DMS79 treated with DMSO at 0.1 percent for 48 hours (cell line): Measurements from ENCODE around the gene TLE2.
"Not testable (repeated sequence)": the region's sequence is repeated elsewhere in the genome, so short reads cannot be mapped to it uniquely, and the experiment has no call there.

Source experiments
- DNase-seq: peaks from one replicate; lab custom pipeline; 2025; lab: John Stamatoyannopoulos, UW

The TLE2 gene

DNA sequence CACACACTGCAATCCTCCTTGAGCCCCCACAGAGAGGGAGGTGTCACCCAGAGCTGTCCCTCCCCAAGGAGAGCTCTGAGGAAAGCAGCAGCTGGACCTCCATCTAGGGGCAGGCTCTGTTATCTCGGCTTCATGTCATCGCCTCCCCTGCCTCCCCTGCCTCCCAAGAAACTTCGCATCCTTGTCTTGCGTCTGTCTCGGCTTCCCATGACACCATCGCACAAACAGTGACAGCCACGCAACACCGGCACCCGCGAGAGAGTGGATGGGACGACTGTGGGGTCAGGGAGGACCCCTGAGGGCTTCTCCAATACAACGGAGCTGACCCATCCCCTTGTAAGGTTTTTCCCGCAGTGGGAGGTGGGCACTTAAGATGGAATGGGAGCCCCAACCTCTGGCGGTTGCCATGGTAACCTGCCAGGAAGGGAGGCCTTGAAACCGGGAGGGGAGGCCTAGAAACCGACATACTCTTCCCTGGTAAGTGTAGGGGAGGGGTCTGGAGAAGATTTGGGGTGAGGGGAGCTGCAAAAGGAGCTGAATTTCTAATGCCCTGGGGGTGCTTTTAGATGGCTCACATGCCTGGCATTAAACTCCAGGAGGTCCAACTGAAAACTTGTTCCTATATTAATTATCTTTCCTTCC, 16.3 kb downstream of the TLE2 start:
- no peak for DNase-seq

DNA sequence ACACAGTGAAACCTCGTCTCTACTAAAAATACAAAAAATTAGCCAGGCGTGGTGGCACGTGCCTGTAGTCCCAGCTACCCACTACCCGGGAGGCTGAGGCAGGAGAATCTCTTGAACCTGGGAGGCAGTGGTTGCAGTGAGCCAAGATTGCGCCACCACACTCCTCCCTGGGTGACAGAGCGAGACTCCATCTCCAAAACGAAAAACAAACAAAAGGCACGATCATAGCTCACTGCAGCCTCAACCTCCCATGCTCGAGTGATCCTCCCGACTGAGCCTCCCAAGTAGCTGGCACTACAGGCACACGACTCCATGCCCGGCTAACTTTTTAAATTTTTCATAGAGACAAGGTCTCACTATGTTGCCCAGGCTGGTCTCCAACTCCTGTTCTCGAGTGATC, 17.0 kb downstream of the TLE2 start:
- not testable (repeated sequence) for DNase-seq

DNA sequence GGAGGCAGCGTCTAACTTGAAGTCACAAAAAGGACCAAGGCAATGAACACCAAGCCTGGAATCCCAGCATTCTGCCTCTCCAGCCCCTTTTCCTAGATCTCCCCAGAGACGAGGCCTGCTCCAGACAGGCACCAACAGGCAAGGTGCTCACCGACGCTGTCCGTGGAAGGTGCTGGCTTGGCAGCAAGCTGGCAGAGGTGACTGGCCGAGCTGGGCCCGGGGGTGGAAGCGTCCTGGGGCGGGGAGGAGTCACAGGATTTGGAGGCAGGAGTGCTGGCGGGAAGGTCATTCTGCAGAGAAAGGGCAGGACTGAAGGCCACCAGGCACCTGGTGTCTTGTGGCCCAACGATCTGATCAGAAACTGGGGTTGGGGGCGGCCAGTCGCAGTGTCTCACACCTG, 18.2 kb downstream of the TLE2 start:
- no peak for DNase-seq

DNA sequence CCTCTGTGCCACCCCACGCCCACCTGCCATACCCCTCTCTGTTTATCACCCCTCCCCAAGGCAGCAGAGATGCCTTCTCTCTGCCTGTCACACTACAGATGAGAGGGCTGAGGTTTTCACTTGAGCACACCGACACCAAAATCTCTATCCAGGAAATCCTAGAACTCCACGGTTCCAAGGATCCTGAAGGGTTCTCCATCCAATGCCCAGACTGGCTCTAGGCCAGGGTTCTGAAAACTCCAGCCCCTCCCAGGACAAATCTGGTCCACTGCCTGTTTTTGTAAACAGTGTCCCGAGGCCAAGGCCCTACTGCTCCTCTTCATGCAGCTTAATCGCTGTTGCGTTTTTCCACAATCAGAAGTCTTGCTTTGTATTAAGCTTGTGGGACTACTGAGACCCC, 20.1 kb downstream of the TLE2 start:
- no peak for DNase-seq

DNA sequence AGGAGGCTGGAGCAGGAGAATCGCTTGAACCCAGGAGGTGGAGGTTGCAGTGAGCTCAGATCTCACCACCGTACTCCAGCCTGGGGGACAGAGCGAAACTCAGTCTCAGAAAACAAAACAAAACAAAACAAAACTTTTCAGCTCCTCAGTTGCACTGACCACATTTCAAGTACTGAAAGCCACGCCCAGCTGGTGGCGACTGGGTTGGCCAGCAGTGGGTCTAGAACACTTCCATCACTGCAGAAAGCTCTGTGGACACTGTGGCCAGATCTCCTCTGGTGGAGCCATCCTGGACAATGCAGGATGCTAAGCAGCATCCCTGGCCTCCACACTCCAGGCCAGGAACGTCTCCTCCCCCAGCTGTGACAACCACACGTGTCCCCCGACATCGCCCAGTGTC, 21.1 kb downstream of the TLE2 start:
- no peak for DNase-seq

DNA sequence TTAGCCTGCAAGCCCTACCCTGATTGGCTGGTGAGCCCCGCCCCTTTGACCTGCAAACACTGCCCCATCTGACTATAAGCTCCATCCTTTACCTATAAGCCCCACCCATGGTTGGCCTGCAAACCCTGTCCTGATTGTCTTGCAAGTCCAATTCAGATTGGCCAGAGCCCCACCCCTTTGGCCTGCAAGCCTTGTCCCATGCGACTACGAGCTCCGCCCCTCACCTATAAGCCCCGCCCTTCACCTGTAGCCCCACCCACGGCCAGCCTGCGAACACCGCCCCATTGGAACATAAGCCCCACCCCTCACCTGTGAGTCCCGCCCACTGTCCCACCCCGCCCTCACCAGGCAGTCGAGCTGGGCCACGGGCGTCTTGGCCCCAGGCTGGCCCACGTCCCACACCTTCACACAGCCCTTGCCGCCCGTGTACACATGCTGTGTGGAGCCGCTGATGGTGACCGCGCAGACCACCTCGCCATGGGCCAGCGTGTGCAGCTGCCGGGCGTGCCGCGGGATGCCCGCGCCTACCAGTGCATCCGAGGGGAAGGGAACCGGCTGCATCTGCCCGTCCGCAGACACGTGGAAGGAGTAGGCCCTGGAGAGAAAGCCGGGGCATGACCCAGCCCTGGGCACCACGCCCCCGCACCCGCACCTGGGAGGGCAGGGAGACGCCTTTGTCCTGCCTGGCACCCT, 22.9 kb downstream of the TLE2 start:
- no peak for DNase-seq

DNA sequence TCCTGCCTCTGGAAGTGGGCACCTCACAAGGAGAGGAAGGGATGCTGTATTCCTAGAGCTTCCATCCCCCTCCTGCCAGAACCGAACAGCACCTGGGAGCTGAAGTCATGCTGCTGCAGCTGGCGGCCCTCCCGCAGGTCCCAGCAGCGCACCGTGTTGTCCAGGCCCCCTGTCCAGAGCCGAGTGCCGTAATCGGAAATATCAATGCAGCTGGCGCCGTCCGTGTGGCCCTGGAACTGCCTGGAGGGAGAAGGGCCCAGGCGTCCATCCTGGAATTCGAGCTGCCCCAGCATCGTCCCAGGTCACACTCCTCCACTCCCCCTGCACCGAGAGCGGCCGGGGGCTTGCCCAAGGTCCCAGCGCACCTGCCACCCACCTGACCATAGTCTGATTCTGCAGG, 23.7 kb downstream of the TLE2 start:
- no peak for DNase-seq

DNA sequence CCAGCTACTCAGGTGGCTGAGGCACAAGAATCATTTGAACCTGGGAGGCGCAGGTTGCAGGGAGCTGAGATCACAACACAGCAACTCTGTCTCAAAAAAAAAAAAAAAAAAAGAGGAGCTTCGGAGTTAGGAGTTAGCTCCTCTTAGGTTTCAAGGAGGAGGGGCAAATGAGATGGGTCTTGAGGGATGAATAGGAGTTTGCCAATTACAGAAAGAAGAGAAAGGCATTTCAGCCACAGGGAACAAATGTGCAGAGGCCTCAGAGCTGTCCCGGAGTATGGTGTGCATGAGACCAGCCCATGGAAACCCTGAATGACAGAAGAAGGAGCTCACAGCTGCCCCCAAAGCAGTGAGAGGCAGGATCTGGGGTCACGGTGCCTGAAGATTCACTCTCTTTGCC, 24.6 kb downstream of the TLE2 start:
- no peak for DNase-seq

DNA sequence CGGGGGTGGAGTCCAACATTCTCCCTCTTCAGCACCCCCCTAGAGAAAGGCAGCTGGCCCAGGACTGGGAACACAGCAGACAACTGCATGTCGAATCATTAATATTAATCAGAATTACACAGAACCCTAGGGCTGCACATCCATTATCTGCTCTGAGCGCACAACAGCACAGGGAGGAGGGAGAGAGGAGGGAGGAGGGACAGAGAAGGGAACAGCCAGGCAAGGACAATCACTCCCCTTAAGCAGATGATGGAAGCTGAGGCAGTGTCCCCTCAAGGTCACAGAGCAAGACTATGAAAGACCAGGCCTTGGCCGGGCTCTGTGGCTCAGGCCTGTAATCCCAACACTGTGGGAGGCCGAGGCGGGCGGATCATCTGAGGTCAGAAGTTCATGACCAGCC, 26.0 kb downstream of the TLE2 start:
- no peak for DNase-seq

DNA sequence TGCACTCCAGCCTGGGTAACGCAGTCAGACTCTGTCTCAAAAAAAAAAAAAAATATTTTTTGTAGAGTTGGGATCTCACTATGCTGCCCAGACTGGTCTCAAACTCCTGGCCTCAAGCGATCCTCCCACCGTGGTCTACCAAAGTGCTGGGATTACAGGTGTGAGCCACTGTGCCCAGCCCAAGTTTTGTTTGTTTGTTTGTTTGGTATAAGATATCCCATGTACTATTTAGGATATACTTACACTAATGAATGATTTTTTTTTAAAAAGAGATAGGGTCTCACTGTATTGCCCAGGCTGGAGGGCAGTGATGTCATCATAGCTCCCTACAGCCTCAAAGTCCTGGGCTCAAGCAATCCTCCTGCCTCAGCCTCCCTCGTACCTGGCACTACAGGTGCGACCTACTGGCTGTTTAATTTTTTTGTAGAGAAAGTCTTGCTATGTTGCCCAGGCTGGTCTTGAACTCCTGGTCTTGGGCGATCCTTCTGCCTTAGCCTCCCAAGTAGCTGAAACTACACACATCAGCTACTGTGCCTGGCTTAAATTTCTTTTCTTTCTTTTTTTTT, 27.8 kb downstream of the TLE2 start:
- no peak for DNase-seq

DNA sequence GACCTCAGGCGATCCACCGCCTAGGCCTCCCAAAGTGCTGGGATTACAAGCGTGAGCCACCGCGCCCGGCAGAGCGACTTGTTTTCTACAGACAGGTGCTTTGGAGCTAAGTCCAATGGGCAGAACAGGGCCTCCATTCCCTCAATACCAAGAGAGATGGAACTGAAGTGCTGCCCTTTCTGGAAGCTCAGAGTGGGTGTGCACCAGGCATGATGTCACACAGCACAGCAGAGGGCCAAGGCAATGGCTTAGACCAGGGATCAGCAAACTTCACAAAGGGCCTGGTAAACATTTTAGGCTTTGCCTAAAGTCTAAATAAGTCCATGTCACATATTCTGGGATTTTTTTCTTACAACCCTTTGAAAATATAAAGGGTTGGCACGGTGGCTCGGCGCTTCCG, 30.4 kb downstream of the TLE2 start:
- no peak for DNase-seq

DNA sequence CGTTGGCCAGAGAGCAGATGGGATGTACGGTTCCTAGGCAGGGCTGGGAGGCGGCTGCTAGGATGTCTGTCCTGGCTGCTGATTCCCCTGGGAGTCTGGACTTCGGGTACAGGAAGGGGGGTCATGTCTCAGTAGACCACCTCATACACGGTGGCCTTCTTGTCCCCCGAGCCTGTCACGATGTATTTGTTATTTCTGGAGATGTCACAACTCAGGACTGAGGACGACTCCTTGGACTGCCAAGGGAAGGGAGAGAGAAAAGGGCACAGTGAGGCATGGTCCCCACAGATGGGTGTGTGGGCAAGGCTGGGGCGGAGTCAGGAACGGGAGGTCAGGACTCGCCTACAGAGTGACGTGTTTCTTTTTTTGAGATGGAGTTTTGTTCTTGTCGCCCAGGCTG, 31.4 kb downstream of the TLE2 start:
- DNase-seq = no peak

DNA sequence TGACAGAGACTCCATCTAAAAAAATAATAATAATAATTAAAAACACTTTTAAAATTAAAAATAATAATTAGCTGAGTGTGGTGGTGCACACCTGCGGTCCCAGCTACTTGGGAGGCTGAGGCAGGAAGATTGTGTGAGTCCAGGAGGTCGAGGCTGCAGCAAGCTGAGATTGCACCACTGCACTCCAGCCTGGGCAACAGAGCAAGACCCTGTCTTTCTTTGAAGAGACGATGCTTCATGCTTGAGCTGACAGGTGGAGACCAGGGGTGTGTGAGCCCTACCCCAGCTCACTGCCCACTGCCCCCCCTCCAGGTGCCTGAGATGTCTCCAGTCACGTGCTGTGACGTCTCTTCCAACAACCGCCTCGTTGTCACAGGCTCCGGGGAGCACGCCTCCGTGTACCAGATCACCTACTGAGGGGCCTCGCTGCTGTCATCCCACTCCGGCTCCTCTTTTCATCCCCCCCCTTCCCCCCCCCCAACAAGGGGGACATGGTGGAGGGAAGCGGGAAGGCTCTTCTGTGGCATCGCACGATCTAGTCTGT, 34.4 kb downstream of the TLE2 start:
- DNase-seq = no peak

DNA sequence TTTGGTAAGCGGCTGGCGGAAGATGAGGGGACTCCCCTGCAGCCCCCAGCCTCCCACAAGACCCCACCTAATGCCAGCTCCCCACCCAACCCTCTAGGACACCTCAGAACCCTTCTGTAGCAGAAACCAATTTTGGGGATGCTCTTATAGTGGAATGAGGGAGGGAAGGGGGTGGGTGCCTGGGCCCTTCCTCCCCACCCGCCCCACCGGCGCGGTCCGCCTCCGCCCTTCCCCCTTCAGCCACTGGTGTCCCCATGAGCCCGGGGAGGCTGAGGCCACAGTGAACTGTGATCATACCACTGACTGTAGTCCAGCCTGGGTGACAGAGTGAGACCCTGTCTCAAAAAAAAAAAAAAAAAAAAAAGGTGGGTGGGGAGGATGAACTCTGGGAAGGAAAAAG, 35.5 kb downstream of the TLE2 start:
- DNase-seq = no peak

DNA sequence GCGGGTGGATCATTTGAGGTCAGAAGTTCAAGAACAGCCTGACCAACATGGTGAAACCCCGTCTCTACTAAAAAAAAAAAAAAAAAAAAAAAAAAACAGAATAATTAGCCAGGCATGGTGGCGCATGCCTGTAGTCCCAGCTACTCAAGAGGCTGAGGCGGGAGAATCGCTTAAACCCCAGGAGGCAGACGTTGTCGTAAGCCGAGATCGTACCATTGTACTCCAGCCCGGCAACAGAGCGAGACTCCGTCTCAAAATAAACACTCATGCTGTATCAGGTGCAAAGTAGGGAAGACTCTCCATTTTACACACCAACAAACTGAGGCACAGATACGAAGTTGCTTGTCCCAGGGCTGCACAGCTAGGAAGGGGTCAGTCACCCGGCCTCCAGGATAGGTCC, 36.1 kb downstream of the TLE2 start:
- DNase-seq = peak; percentile 13

DNA sequence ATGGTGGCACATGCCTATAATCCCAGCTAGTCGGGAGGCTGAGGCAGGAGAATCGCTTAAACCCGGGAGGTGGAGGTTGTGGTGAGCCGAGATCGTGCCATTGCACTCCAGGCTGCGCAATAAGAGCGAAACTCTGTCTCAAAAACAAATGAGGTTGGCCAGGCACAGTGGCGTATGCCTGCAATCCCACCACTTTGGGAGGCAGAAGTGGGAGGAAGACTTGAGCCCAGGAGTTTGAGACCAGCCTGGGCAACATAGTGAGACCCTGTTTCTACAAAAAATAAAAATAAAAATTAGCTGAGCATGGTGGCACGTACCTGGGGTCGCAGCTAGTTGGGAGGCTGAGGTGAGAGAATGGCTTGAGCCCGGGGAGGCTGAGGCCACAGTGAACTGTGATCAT, 36.7 kb downstream of the TLE2 start:
- DNase-seq = not testable (repeated sequence)

DNA sequence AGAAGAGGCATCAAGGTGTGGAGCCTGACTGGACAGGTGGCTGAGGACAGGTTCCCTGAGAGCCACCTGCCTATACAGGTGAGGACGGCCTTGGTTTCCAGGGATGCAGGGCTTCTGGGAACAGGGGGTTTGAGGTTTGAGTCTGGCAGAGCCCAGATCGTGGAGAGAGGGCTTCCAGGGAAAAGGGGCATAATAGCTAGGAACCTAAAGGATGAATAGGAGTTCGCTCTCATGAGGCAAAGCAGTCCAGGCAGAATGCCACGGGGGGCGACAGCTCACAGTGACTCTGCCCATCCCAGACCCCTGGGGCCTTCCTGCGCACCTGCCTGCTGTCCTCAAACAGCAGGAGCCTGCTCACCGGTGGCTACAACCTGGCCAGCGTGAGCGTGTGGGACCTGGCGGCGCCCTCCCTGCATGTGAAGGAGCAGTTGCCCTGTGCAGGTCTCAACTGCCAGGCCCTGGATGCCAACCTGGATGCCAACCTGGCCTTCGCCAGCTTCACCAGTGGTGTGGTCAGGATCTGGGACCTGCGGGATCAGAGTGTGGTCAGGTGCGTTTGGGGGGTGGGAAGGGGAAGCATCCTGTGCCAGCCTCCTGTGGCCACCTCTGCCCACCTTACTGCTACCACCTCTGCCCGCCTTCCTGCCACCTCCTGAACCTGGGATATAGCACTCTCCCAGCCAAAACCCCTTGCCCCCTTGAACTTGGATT, 39.7 kb downstream of the TLE2 start:
- no peak for DNase-seq

DNA sequence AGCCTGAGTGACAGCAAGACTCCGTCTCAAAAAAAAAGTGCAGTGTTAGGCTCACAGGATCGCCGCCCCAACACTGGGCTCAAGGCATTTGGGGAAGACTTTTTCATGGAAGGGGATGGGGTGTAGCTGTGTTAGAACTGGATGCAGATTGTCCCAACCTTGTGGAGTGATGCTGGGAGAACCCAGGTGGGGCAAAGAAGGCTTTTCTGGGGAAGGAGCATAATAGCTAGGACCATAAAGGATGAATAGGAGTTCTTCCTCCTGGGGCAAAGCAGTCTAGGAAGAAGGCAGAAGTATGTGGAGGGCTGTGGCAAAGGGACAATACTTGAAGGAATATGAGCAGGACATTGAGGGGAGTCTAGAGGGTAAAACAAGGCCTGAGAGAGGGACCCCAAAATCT, 40.5 kb downstream of the TLE2 start:
- DNase-seq = no peak

DNA sequence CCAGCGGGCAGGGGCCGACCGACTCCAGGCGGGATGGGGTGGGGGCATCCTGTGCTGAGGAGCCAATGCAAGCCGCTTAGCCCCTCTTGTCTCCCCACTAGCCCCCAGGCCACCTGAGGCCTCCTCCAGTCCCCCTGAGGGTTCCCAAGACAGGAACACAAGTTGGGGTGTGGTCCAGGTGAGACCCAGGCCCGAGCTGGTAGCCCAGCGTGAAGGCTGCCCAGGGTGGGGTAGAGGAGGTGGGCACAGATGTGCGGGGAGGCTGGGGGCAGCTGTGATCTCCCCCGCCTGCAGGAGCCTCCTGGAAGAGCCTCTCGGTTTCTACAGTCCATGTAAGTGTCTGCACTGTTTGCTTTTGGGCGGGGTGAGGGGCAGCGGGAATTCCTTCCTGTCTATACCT, 41.3 kb downstream of the TLE2 start:
- no peak for DNase-seq

DNA sequence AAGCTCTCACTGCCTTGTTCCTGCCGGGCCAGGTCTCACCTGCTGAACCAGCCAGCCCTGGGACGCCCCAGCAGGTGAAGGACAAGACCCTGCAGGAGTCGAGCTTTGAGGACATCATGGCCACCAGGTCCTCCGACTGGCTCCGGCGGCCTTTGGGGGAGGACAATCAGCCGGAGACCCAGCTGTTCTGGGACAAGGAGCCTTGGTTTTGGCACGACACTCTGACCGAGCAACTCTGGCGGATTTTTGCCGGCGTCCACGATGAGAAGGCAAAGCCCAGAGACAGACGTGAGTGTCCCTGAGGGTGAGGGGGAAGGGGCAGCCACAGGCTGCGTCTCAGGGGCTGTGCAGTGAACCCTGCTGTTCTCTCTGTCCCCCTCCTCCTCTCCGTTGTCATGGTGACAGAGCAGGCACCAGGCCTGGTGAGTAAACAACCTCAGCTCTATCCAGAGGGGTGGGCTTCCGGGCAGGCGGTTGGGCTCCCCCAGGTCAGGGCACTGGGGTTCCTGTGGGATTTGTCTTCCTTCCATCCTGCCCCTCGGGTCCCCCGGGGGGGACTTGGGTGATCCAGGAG, 42.0 kb downstream of the TLE2 start:
- peak; percentile 66 for DNase-seq

DNA sequence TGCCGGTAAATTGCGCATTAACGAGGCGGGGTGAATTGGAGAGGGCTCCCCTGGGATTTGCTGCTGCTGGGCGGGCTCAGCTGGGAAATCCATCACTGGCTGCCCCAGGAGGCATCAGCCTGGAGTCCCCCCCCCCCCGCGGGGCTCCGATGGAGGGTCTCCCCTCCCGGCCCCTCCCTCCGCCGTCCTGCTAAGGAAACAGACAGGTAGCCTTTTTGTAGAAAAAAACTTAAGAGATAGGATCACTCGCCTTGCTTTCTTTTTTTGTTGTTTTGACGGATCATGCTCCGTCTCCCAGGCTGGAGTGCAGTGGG, 44.9 kb downstream of the TLE2 start:
- DNase-seq = no peak

DNA sequence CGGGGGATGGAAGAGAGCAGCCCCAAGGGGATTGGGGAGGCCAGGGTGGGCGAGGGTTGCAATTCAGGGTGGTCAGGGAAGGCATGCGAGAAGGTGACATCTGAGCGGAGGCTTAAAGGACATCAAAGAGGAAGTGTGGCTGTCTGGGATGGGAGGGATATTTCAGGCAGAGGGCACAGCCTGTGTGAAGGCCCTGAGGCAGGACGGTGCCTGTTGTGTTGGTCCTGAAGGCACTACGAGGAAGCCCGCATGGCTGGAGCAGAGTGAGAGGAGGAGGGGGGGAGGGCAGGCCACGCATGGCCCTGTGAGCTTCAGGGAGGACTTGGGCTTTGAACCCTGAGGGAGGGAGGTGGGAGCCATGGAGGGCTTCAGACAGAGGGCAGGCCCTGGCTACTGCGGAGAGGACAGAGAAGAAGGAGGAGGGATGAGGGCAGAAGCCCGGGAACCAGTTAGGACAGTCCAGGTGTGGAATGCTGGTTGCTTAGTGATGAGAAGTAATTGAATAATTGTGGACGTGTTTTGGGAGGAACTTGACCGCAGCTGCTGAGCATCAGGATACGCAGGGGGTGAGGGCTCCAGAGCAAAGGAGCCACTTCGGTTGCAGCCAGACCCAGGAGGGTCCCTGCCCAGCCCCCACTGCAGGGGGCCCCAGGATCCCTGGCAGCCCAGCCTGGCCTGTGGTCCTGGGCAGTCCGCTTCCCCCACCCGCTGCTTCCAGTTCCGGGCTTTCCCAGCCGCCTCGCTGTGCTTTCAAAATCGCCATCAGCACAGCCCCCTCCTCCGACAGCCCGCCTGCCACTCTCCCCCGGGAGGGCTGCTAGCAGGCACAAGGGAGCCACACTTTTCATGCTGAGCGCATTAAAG, 45.5 kb downstream of the TLE2 start:
- DNase-seq = peak; percentile 95
